ENCODE data around the gene OIT3.

DNA sequence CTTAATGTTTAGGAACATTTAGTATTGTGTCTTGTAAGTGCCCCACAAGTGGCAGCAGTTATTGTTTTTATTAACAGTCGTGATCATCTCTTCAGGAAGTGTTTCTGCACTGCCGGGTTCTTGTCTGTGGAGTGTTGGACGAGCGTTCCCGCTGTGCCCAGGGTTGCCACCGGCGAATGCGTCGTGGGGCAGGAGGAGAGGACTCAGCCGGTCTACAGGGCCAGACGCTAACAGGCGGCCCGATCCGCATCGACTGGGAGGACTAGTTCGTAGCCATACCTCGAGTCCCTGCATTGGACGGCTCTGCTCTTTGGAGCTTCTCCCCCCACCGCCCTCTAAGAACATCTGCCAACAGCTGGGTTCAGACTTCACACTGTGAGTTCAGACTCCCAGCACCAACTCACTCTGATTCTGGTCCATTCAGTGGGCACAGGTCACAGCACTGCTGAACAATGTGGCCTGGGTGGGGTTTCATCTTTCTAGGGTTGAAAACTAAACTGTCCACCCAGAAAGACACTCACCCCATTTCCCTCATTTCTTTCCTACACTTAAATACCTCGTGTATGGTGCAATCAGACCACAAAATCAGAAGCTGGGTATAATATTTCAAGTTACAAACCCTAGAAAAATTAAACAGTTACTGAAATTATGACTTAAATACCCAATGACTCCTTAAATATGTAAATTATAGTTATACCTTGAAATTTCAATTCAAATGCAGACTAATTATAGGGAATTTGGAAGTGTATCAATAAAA is 38.9 kb downstream of the OIT3 start:
- TF ChIP-seq, protein P1, sequence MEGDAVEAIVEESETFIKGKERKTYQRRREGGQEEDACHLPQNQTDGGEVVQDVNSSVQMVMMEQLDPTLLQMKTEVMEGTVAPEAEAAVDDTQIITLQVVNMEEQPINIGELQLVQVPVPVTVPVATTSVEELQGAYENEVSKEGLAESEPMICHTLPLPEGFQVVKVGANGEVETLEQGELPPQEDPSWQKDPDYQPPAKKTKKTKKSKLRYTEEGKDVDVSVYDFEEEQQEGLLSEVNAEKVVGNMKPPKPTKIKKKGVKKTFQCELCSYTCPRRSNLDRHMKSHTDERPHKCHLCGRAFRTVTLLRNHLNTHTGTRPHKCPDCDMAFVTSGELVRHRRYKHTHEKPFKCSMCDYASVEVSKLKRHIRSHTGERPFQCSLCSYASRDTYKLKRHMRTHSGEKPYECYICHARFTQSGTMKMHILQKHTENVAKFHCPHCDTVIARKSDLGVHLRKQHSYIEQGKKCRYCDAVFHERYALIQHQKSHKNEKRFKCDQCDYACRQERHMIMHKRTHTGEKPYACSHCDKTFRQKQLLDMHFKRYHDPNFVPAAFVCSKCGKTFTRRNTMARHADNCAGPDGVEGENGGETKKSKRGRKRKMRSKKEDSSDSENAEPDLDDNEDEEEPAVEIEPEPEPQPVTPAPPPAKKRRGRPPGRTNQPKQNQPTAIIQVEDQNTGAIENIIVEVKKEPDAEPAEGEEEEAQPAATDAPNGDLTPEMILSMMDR (conservative IDR thresholded peaks at IDR 0.05; ENCODE audit: low read depth, low read length): no peak
- no peak for TF ChIP-seq EZH2 (IDR thresholded peaks at IDR 0.05; ENCODE audit: borderline replicate concordance, low read depth, low read length, poor library complexity, severe bottlenecking)
